ENCODE results near the gene SLC5A8. TPM values are rescaled to one million over a fixed set of nuclear protein-coding genes. Genes with fewer than 3 reads are reported as not detected.

Gene SLC5A8
- total and polyA plus RNA-seq, 9 of the 15 experiments (the other 6 are each of a cell fraction or from before 2014, with no cell fraction given): not detected

- TF ChIP-seq RBM25 (IDR thresholded peaks at IDR 0.05; ENCODE audit: low read depth, low read length, severe bottlenecking): no peak
- no peak for TF ChIP-seq TEAD2 (tag; IDR thresholded peaks at IDR 0.05)
- TF ChIP-seq HMGXB4 (CRISPR knock-in tag; IDR thresholded peaks at IDR 0.05): no peak
- TF ChIP-seq TAF7 (tag; IDR thresholded peaks at IDR 0.05): no peak
- no peak for TF ChIP-seq HOMEZ (CRISPR knock-in tag; IDR thresholded peaks at IDR 0.05)
- TF ChIP-seq ZBTB12 (CRISPR knock-in tag; IDR thresholded peaks at IDR 0.05): no peak
Measured at GRCh38 chr12:101229841-101230241, 19.8 kb upstream of the SLC5A8 start (continued).

- in situ Hi-C loops (cut with MboI) (no loop called here), intact Hi-C loops (cut with micrococcal nuclease) (no loop called here)
- Histone ChIP-seq H3K4me3 (no peak overlapping the region), H3K36me3 (ENCODE audit: control insufficient read depth, insufficient read depth, low read length) (no peaks in the 10 kb centered on the region), H3K79me2 (ENCODE audit: control insufficient read depth, insufficient read depth, low read length) (no peaks in the 10 kb centered on the region), H3K4me2 (ENCODE audit: insufficient read depth, low read length) (no peak overlapping the region), H4K20me1 (replicated peaks; ENCODE audit: control insufficient read depth, insufficient read depth, low read length) (no peaks in the 10 kb centered on the region), H3K27me3 (ENCODE audit: control insufficient read depth in 2 of 2, insufficient read depth in 2 of 2, low read length in 2 of 2) (no peaks in the 10 kb centered on the region), H3K9me1 (ENCODE audit: control insufficient read depth, insufficient read depth, low read length) (no peaks in the 10 kb centered on the region), H2AFZ (ENCODE audit: low read depth, low read length) (no peak overlapping the region), H3K27ac (ENCODE audit: extremely low read depth, low read depth, low read length) (no peak overlapping the region), H3K9ac (ENCODE audit: insufficient read depth in 1 of 2, low read depth in 2 of 2, low read length in 2 of 2) (no peak overlapping the region), H3K4me1 (replicated peaks in 1 of 2; ENCODE audit: control insufficient read depth in 2 of 2, insufficient read depth in 2 of 2, low read length in 2 of 2) (no peaks in the 10 kb centered on the region), H3K9me3 (replicated peaks; ENCODE audit: control insufficient read depth, insufficient read depth, low read depth, low read length) (no peaks in the 10 kb centered on the region)
- ATAC-seq: no peak
- TF ChIP-seq ETV6 (IDR thresholded peaks at IDR 0.05; ENCODE audit: borderline replicate concordance in 1 of 2, low read depth in 2 of 2, low read length in 1 of 2): no peak
- TF ChIP-seq ETV6 (CRISPR knock-in tag; IDR thresholded peaks at IDR 0.05; ENCODE audit: borderline replicate concordance): no peak
- no peak for TF ChIP-seq ZNF134 (CRISPR knock-in tag; conservative IDR thresholded peaks at IDR 0.05)
- TF ChIP-seq KHSRP (IDR thresholded peaks at IDR 0.05): no peak
- TF ChIP-seq, protein P1, sequence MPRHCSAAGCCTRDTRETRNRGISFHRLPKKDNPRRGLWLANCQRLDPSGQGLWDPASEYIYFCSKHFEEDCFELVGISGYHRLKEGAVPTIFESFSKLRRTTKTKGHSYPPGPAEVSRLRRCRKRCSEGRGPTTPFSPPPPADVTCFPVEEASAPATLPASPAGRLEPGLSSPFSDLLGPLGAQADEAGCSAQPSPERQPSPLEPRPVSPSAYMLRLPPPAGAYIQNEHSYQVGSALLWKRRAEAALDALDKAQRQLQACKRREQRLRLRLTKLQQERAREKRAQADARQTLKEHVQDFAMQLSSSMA (CRISPR knock-in tag; IDR thresholded peaks at IDR 0.05): no peak
- no peak for TF ChIP-seq XRCC3 (IDR thresholded peaks at IDR 0.05)
- DNase-seq (ENCODE audit: extremely low read depth in 1 of 4, low spot score in 3 of 4): no peak
- FAIRE-seq: no peak
- BruUV-seq (replicated peaks): no TSS peak
- CTCF ChIA-PET (ENCODE audit: low intra/inter-chr PET ratio): no interaction called here
- POLR2A ChIA-PET: no interaction called here
- 0% methylated on average over 1 of the region's 1 CpG for WGBS (ENCODE audit: insufficient coverage, low coverage, missing lambda C conversion rate)
Measured at GRCh38 chr12:101221301-101221700, 11.3 kb upstream of the SLC5A8 start.
